GM19193 (cell line): Measurements from ENCODE around the gene ALG9.

ENCODE experiments used
- POLR2A ChIP-seq: IDR thresholded peaks from 4 replicates; pipeline ENCODE4 v1.6.1; 2011; ENCODE audit not compliant: insufficient read depth, insufficient read length; ENCODE audit errors: extremely low read depth

Gene ALG9

DNA sequence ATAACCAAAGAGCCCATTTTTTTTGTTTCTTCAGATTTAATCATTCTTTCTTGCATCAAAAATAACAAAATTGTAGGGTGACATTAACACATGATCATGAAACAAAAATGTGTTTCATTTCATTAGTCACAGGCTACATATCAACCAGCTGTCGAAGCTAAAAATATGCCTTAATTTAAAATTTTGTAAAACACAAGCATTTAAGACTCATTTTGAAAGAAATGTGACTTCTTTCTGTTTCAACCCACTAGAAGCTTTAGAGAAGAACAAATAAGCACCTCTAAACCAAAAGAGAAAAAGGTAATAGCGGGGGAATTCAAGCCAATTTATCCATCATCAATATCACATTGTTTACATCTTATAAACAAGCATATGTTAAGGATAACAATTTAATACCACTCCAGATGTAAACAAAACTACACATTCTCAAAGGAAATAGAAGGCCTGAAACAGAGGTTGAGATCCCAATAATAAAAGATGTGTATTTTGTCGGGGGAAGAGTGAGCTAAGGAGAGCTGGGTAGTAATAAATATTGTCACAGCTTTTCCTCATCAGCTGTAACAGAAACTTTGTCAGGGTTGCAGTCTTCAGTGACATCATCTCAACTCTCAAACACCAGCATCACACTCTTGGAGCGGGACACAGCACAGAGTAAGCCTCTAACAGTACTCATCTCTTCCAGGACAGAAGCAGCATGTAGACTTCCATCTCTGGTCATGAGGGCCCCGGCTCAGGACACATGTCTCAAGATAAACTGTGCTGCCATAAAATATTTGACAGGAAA lies 42.0 kb downstream of the ALG9 start:
- no peak for TF ChIP-seq POLR2A

DNA sequence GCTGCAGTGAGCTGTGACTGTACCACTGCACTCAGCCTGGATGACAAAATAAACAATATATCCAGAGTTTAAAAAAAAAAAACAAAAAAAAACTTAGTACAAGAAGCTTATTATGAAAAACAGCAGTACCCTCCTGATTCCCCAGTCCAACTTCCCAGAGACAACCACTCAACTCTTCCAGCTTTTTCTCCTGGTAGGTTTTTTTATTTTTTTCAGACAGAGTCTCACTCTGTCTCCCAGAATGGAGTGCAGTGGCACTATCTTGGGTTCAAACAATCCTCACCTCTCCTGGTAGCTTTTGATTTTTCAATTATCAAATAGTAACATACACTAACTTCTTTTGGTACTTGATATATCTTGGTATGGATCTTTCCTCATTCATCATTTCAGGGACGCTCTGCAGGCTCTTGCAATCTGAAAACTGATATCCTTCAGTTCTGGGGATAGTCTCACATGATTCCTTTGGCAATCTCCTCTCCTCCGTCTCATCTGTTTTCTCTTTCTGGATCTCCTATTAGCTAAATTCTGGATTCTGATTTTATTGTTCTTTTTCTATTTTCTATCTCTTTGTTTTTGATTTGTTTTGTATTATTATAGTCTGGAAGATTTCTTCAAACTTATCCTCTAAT lies 44.9 kb downstream of the ALG9 start:
- TF ChIP-seq POLR2A = no peak

DNA sequence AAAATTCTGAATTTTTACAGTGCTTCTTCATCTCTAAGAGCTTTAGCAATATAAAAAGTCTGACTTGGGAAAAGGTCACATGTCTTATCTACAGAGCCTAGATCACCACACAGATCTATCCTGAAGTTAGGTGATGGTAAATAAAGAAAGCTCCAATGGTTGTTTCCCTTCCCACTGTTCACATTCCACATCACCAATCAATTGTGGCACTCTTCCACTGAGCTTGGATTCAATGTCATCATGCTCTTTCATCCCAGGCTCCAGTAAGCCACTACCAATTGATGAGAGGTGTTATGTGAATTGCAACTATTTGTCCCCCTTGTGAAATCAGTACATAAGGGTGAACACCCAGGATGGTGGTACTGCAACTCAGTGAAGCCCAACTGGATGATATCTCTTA lies 47.8 kb downstream of the ALG9 start:
- no peak for TF ChIP-seq POLR2A

DNA sequence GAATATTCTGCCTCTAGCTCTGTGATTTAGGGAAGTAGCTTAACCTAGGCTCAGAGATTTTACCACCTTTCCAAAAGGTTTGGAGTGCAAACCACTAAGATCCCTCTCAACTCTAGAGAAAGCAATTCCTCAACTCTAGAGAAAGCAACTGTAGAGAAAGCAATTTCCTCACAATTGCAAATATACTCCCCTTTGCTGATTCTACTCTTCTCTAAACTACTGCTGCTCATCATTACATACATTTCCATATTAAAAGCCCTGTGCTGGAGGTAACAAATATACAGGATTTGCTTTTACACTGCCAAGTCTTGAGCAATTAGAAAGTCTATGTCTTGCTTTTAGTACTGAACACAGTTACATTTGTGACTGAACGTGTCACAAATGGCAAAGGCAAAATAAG lies 48.2 kb downstream of the ALG9 start:
- TF ChIP-seq POLR2A = no peak

DNA sequence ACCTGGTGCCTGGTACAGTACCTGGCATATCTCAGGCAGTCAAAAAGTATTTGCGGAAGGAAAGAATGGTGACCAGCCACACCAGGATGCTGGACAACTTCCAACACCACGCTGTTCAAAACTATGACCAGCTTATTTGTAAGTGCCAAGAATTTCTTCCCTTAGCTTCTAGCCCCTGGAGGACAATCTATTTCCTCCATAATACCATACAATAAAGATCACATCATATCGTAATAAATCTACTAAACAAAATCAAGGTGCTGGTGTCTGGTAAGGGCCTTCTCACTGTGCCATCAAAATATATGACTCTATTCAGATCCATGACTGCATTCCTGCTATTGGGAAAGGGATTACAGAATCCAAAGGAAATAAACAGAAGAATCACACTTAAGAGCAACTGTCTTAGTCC lies 51.5 kb downstream of the ALG9 start:
- no peak for TF ChIP-seq POLR2A

DNA sequence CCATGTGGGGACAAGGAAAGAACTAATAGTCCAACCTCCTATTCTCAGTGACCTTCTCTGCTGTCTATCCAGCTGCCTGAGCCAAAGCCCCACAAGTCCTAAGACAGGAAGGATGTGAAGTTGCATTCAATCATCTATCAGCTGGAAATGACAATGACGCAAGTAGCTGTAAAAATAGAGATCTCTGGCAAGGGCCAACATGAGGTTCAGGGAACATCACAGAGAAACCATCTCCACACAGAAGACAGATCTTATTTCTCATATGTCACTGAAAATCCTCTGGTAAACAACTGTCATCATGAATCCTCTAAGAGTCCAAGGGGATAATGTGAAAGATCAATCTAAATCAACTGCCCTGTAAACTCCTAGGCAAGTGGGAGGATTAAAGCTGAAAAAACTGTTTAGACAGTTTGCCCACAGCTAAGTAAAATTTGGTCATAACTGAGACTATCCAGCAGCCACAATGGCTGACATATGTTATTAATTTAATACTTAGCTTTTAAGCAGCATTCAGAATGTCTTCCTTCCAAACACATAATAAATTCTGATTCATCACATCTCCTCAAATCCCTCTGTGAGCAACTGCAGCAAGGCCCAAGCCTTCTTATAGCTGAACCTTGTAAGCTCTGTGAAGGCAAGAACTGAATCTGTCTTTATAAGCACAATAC lies 52.1 kb downstream of the ALG9 start:
- no peak for TF ChIP-seq POLR2A

DNA sequence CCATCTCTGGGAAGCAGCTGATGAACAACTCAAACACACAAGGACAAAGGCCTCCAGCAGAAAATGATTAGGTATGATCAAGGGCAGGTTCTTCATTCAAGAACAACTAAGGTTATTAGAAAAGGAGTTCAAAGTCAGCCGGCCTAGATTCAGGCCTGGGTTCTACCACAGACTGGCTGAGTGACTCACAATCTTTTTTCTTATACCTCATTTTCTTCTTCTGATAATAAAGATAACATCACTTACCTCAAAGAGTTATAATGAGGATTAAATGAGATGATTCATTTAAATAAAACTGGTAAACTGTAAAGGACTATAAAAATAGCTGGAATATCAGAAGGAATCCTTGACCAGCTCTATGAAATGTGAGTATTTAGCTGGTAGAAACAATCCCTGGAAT lies 55.9 kb downstream of the ALG9 start:
- no peak for TF ChIP-seq POLR2A

DNA sequence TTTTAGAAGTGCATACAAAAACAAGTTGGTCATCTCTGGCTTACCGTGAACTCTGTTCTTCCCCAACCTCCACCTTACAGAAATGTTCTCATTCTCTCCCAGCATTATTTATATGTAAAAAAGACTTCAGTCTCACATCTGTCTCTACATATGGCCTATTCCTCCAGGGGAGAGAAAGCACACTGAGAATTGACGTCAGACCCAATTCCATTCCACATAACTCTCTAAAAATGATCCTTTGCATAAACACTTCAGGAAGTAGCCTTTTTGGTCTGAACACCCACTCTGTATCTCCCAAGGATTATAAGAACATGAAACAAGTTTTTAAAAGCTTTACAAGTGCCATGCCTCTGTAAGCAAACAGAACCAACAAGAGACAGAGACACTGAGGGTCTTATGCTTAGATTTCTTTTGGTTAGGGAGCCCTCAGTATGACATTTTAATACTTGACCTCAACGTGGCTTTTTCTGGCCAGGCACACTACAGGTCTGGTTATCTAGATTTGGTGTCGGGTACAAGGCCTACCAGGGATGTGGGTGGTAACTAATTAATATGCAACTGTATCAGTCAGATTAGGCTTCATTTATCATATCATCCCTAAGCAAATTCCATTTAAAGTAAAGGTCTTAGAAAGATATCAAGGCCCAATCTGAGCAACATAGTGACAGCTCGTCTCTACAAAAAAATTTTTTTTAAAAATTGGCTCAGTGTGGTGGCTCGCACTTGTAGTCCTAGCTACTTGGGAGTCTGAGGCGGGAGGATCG lies 56.6 kb downstream of the ALG9 start:
- TF ChIP-seq POLR2A = no peak

DNA sequence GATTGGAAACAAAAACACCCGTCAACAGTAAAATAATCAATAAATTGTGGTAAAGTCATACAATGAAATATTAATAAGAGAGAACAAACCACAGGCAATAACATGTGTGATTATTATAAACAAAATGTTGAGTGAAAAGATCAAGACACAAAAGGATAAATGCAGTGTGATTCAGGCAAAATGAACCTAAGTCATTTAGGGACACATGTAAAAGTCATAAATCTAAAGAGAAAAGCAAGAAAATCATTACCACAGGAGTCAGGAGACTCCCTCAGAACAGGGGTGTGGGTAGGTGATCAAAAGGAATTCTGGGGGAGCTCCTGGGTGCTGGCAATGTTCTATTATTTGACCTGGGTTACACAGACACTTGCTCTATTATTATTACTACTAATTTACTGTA lies 57.3 kb downstream of the ALG9 start:
- TF ChIP-seq POLR2A = no peak

DNA sequence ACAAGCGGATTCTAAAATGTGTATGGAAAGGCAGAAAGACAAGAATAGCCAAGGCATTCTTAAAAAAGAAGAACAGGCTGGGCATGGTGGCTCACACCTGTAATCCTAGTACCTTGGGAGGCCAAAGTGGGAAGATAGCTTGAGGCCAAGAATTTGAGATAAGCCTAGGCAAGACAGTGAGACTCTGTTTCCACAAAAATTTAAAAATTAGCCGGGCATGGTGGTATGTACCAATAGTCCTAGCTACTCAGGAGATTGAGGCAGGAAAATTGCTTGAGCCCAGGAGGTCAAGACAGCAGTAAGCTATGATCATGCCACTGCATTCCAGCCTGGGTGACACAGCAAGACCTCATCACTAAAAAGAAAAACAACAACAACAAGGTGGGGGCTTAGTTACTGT lies 59.2 kb downstream of the ALG9 start:
- no peak for TF ChIP-seq POLR2A

DNA sequence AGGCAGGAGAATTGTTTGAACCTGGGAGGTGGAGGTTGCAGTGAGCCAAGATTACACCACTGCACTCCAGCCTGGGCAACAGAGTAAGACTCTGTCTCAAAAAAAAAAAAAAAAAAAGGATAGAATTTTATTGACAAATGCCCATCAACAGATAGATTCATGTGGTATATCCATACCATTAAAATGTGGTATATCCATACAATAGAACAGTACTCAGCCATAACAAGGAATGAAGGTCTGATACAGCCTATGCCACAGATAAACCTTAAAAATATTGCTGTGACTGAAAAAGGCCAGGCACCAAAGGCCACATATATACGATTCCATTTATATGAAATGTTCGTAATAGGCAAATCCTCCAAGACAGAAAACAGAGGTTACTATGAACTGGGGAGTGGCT lies 59.9 kb downstream of the ALG9 start:
- no peak for TF ChIP-seq POLR2A

DNA sequence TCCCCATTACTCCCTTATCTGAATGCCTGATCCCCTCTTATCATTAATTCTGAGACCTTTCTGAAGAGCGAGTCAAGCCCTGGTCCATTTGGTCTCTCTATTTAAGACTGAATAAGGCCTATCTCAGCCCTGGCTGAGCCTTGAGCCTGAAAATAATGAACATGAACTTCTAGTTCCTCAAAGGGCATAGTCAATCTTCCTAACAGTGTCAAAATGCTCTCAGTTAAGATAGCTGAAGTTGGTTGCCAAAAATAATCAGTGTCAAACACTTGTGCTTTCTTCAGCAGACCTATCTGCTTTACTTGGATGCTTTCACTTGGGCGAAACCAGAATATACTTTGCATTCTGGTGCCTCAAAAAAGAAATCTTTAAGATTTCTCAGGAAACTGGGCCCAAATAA lies 62.5 kb downstream of the ALG9 start:
- TF ChIP-seq POLR2A = no peak

DNA sequence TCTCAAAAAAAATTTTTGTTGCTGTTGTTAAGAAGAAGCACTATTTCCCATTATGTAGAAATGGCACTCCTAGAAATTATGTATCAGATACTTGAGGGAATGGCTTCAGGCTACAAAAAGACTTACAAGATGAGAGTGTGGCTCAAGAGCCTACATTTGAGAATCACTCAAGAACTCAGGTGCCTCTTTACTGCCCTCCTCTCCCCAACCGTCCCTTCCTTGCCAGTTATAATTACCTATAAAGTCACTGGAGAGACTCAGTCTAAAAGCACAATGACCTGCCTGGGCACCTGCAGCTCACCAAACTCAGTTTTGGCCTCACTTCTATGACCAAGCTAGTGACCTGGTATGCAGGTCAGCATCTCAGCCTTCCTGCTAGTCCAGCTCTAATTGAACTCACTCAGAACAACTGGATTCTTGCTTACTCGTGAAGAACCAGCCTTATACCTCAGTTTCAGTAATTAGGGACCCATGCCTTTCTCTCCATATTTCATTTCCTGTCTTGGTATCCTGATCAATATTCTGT lies 63.3 kb downstream of the ALG9 start:
- TF ChIP-seq POLR2A = no peak

DNA sequence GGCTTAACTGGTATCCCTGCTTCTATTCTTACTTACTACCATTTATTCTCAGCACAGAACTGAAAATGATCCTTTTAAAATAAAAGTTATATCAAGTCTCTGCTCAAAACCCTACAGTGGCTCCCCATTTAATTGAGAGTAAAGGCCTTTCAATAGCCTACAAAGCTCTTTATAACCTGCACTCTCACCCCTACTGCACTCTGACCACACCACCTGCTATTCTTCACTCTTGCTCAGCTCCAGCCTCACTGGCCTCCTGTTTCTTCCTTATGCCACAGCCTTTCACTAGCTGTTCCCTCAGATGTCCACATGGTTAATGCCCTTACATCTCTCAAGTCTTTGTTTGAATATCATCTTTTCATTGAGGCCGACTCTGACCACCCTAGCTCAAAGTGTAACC lies 64.3 kb downstream of the ALG9 start:
- no peak for TF ChIP-seq POLR2A

DNA sequence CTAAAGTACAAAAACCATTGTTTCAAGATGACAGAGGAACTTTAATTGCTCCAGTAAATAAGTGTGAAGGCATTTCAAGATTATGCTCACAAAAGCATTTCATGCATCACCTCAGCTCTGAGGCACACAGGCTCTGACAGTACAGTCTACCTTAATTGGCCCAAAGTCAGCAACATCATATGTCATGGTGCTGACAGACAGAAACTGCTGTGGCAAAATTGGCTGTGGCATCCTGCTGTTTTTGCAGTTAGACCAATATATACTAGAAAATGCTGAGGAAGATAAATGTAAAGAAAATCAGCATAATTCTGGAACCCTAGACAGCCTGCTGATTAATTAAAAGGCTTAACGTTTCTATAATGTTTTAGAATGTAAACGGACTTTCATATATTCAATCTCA lies 70.2 kb downstream of the ALG9 start:
- no peak for TF ChIP-seq POLR2A
